Tibial nerve (tissue), 4 donors: Measurements from ENCODE around the gene PLB1.

Experiments
- EP300 ChIP-seq, 2 donors: sonication (generic); formaldehyde crosslinking; IDR thresholded peaks; one replicate each; pipeline ENCODE4 v1.6.1; 2017; ENCODE audit warnings: antibody characterized with exemption in 2 of 2, mild to moderate bottlenecking in 1 of 2
- POLR2A ChIP-seq, 2 donors: fragments of 450-650 bp; IDR thresholded peaks; one replicate each; pipeline ENCODE4 v1.6.1; 2017; ENCODE audit warnings: antibody characterized with exemption in 2 of 2, mild to moderate bottlenecking in 2 of 2, moderate library complexity in 2 of 2
- TF ChIP-seq, protein P1 (sequence below), 5 experiments: fragments of 200-600 bp in 3 of 5; fragments of 450-650 bp in 2 of 5; sonication (generic) in 3 of 5; IDR thresholded peaks; one replicate each; pipeline ENCODE4 v1.5.1; 2016 to 2019; ENCODE audit warnings: antibody characterized with exemption in 5 of 5, mild to moderate bottlenecking in 3 of 5, moderate library complexity in 2 of 5

DNA sequence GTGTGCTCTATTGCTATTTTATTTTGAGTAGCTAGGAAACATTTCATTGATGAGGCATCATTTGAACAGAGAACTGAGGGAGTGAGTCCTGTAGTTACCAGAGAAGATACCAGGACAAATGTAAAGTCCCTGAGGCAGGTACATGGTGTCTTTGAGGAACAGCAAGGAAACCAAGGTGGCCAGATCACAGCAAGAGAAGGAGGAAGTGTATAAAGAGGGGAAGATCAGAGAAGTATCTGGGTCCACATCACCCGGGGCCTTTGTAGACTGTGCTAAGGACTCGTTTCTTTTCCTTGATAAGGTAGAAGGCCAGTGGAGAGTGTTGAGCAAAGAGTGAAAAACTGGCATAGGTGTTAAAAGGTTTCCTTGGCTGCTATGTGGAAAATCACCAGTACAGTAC, 34.8 kb upstream of the PLB1 start:
- TF ChIP-seq, protein P1, sequence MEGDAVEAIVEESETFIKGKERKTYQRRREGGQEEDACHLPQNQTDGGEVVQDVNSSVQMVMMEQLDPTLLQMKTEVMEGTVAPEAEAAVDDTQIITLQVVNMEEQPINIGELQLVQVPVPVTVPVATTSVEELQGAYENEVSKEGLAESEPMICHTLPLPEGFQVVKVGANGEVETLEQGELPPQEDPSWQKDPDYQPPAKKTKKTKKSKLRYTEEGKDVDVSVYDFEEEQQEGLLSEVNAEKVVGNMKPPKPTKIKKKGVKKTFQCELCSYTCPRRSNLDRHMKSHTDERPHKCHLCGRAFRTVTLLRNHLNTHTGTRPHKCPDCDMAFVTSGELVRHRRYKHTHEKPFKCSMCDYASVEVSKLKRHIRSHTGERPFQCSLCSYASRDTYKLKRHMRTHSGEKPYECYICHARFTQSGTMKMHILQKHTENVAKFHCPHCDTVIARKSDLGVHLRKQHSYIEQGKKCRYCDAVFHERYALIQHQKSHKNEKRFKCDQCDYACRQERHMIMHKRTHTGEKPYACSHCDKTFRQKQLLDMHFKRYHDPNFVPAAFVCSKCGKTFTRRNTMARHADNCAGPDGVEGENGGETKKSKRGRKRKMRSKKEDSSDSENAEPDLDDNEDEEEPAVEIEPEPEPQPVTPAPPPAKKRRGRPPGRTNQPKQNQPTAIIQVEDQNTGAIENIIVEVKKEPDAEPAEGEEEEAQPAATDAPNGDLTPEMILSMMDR (IDR thresholded peaks at IDR 0.05): no peak
- TF ChIP-seq EP300 (IDR thresholded peaks at IDR 0.05) (no peak), POLR2A (IDR thresholded peaks at IDR 0.05) (no peak)
